Esophagus muscularis mucosa (tissue), 4 donors: ENCODE data around the gene ZSCAN22. TPM values are rescaled to one million over a fixed set of nuclear protein-coding genes. Genes with fewer than 3 reads are reported as not detected.
A peak's percentile ranks its signal among the peaks of the same experiment; 100 is the strongest.

ENCODE experiments used
- DNase-seq: peaks from one replicate; pipeline ENCODE4 v3.0.0-alpha.2; 2017; ENCODE audit errors: extremely low spot score
- H3K27ac ChIP-seq, 4 donors: fragments of 200-600 bp; sonication (generic); replicated peaks in 1 of 4; 1 replicate in 3 of 4; 2 replicates in 1 of 4; pipeline ENCODE4 v1.5.1; 2016 to 2019; ENCODE audit warnings: mild to moderate bottlenecking in 1 of 4
- H3K27me3 ChIP-seq, 4 donors: fragments of 200-600 bp; sonication (generic); one replicate each; pipeline versions ENCODE4 v1.5.1 to v1.6.0; 2016 to 2019
- H3K36me3 ChIP-seq, 4 donors: fragments of 200-600 bp; sonication (generic); one replicate each; pipeline ENCODE4 v1.5.1; 2016 to 2019
- H3K4me1 ChIP-seq, 4 donors: fragments of 200-600 bp; sonication (generic); one replicate each; pipeline ENCODE4 v1.5.1; 2016 to 2019
- H3K4me3 ChIP-seq, 4 donors: fragments of 200-600 bp; sonication (generic); 1 replicate in 2 of 4; 2 replicates in 2 of 4; pipeline ENCODE4 v1.5.1; 2016 to 2019; ENCODE audit warnings: mild to moderate bottlenecking in 4 of 4, moderate library complexity in 1 of 4
- H3K9me3 ChIP-seq, 4 donors: fragments of 200-600 bp; sonication (generic); 1 replicate in 3 of 4; 2 replicates in 1 of 4; pipeline ENCODE4 v1.5.1; 2016 to 2019
- EP300 ChIP-seq: sonication (generic); formaldehyde crosslinking; IDR thresholded peaks from one replicate; pipeline ENCODE4 v1.6.1; 2017; ENCODE audit warnings: antibody characterized with exemption
- POLR2A ChIP-seq: fragments of 450-650 bp; IDR thresholded peaks from one replicate; pipeline ENCODE4 v1.6.1; 2017; ENCODE audit warnings: antibody characterized with exemption, moderate library complexity, mild to moderate bottlenecking, low read depth
- POLR2AphosphoS5 ChIP-seq, 2 donors: sonication (generic); formaldehyde crosslinking; IDR thresholded peaks; one replicate each; pipeline ENCODE4 v1.6.1; 2017; ENCODE audit warnings: antibody characterized with exemption in 2 of 2
- WGBS: methylation state at CpG from one replicate; pipeline ENCODE4 v1.1.5; 2018; 5-methylcytosine and 5-hydroxymethylcytosine counted together
- intact Hi-C: fragments of 100-400 bp; cut with DNase I; formaldehyde crosslinking; loops from one replicate; pipeline ENCODE4 v1.15.1; 2023
- total RNA-seq, 4 donors: library from RNA; depleted of rRNA; stranded (reverse); fragments of >200 nt; gene quantifications; one replicate each; pipeline versions ENCODE4 v1.1.0 to v1.2.1, GENCODE V29; 2016
- TF ChIP-seq, protein P1 (sequence below), 3 experiments: fragments of 200-600 bp in 2 of 3; fragments of 450-650 bp in 1 of 3; sonication (generic) in 2 of 3; IDR thresholded peaks; one replicate each; pipeline ENCODE4 v1.5.1; 2017 to 2019; ENCODE audit warnings: antibody characterized with exemption in 3 of 3, mild to moderate bottlenecking in 2 of 3, moderate library complexity in 1 of 3

Gene ZSCAN22
- total RNA-seq, 4 donors from 2014 or later = 2.9 to 4.9 (median 3.6) TPM

DNA sequence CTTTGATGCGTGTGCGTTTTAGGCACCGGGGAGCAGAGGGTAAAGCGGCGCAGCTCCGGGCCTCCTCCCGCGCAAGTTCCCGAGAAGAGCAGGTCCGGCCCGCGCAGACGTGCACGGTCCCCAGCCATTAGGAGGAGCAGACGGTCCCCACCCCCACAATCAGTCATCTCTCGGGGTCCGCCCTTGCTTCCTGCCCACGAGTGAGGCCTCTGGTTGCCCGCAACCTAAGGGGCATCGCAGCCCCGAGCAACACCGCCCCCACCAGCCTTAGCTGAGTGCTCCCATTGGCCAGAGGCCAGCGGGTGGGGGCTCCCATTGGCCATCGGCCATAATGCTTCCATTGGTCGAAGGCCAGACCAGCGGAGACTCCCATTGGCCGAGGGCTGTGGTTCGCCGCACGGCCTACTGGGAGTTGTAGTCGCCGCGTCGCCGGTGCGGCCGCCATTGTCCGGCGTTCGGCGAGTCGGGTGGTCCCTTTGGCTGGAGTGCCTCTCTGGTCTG, 48.2 kb upstream of the ZSCAN22 start, which contains the start of gene ZNF8:
Gene ZNF8, plus strand, starts transcription at position 415 of the 501 bp plus-strand sequence. CDS start 127 bp downstream, outside the sequence.
- peak; percentile 99 for DNase-seq
- no peaks in the 10 kb centered on the region for H3K27me3 ChIP-seq
- 0% methylated on average over 11 of the region's 42 CpGs for WGBS
- TF ChIP-seq, protein P1, sequence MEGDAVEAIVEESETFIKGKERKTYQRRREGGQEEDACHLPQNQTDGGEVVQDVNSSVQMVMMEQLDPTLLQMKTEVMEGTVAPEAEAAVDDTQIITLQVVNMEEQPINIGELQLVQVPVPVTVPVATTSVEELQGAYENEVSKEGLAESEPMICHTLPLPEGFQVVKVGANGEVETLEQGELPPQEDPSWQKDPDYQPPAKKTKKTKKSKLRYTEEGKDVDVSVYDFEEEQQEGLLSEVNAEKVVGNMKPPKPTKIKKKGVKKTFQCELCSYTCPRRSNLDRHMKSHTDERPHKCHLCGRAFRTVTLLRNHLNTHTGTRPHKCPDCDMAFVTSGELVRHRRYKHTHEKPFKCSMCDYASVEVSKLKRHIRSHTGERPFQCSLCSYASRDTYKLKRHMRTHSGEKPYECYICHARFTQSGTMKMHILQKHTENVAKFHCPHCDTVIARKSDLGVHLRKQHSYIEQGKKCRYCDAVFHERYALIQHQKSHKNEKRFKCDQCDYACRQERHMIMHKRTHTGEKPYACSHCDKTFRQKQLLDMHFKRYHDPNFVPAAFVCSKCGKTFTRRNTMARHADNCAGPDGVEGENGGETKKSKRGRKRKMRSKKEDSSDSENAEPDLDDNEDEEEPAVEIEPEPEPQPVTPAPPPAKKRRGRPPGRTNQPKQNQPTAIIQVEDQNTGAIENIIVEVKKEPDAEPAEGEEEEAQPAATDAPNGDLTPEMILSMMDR (IDR thresholded peaks at IDR 0.05) = peak in 1 of 3 experiments; percentile 35
- TF ChIP-seq EP300 (no peak), POLR2AphosphoS5 (IDR thresholded peaks at IDR 0.05) (peak; percentile 92), POLR2A (no peak)
- H3K27ac ChIP-seq = peak within 1 kb of the TSS; percentile 86 to 94 (median 90)
- peak within 1 kb of the TSS; percentile 78 to 90 (median 84) for H3K4me3 ChIP-seq
- H3K4me1 ChIP-seq = peaks cover 15 to 35% (median 28%) of the 10 kb centered on the region in 4 donors
- peaks cover 0 to 38% (median 18%) of the 10 kb centered on the region in 4 donors for H3K36me3 ChIP-seq
- intact Hi-C loops = loop anchor here (10.0 kb wide), 1 partner anchor 94 kb away; the partner anchor contains the start of gene ZNF274
- peaks cover 0 to 34% (median 25%) of the 10 kb centered on the region in 4 donors for H3K9me3 ChIP-seq

DNA sequence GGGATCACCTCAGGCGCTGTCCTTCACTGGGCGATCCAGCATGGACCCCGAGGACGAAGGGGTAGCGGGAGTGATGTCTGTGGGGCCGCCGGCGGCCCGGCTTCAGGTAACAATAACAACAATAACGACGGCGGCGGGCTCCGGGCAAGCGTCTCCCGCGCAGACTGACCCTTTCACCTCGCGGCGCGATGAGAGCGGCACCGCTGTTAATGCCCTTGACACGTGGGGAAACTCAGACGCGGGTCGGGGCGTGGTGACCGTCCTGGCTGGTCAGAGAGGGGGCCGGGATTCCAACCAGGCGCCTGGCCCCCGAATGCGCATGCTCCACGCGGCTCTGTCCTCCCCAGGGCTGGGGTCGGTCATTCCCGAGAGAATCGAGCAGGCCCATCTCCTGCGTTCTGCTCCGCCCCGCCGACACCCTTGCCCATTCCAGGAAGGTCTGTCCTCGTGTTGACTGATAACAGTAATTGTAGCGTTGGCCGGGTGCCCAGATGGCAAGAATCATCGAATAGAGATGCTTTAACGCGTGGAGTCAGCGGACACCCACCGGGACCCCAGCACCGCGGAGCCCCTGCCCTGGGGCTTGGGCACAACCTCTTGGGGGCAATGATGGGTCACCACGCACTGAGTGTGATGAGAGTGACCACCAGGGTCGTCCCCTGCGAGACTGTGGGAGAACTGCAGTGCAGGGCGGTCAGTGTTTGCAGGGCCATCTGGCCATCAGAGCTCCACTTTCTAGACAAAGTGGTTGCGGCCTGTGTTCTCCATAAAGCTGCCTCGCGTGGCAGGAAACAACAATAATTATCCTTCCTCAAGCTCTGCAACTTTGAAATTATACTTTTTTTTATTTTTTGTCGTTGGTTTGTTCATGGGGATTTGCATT, 47.5 kb upstream of the ZSCAN22 start:
- 4% methylated on average over 29 of the region's 60 CpGs for WGBS
- peak overlapping the region; percentile 86 to 94 (median 90) for H3K27ac ChIP-seq
- peak overlapping the region; percentile 78 to 90 (median 84) for H3K4me3 ChIP-seq
- H3K36me3 ChIP-seq = peaks cover 0 to 33% (median 17%) of the 10 kb centered on the region in 4 donors
- TF ChIP-seq POLR2AphosphoS5 (IDR thresholded peaks at IDR 0.05) (no peak), EP300 (no peak), POLR2A (no peak)
- TF ChIP-seq, protein P1 (IDR thresholded peaks at IDR 0.05) = no peak
- no peaks in the 10 kb centered on the region for H3K27me3 ChIP-seq
- intact Hi-C loops = loop anchor here (10.0 kb wide), 1 partner anchor 94 kb away; the partner anchor contains the start of gene ZNF274
- H3K4me1 ChIP-seq = peaks cover 15 to 35% (median 28%) of the 10 kb centered on the region in 4 donors
- DNase-seq = peak; percentile 92
- H3K9me3 ChIP-seq = peaks cover 0 to 27% (median 19%) of the 10 kb centered on the region in 4 donors

DNA sequence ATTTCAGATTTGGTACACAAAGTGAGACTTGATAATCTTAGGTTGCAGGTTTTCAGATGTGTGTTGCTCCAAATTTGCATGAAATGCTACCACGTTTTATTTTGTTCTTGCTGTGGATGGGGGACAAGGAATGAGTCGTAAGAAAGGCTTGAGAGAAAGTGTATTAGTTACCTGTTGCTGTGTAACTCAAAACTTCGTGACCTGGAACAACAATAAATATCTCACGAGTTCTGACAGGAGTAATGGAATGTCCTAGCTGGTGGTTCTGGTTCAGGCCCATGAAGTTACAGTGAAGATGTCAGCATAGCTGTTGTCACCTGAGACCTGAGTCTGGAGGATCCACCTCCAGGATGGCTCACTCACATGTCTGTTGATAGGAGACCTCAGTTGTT, 46.9 kb upstream of the ZSCAN22 start:
- 70% methylated on average over 4 of the region's 4 CpGs for WGBS
- Histone ChIP-seq H3K9me3 (peaks cover 0 to 21% (median 13%) of the 10 kb centered on the region in 4 donors), H3K27me3 (no peaks in the 10 kb centered on the region), H3K27ac (peak overlapping the region in 2 of 4 donors; percentile 86 to 94), H3K4me3 (peak overlapping the region; percentile 78 to 90 (median 84)), H3K36me3 (peaks cover under 1 to 33% (median 19%) of the 10 kb centered on the region in 4 donors), H3K4me1 (peaks cover 15 to 35% (median 28%) of the 10 kb centered on the region in 4 donors)
- TF ChIP-seq POLR2AphosphoS5 (IDR thresholded peaks at IDR 0.05) = no peak
- no peak for TF ChIP-seq EP300
- TF ChIP-seq, protein P1 (IDR thresholded peaks at IDR 0.05) = no peak
- TF ChIP-seq POLR2A = no peak
- intact Hi-C loops = loop anchor here (10.0 kb wide), 1 partner anchor 95 kb away; the partner anchor contains the start of gene ZNF274
- DNase-seq = no peak

DNA sequence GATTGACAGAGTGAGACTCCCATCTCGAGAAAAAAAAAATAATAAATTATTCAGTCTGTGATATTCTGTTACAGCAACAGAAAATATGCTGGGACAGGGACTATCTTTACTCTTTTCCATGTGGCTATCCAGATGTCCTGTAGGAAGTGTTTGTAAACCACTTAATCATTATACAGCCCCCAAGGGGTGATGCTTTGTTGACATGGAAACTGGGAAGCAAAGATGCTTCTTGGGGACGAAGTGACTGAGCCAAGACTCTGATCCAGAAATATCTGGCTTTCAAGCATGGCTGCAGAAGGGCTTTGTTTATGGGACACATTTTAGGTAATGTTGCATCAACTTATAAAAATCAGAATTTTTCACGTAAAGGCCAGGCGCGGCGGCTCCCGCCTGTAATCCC, 42.6 kb upstream of the ZSCAN22 start:
- WGBS = 87% methylated on average over 7 of the region's 7 CpGs
- intact Hi-C loops = no loop called here
- H3K36me3 ChIP-seq = peaks cover 43 to 60% (median 54%) of the 10 kb centered on the region in 4 donors
- no peak overlapping the region for H3K4me3 ChIP-seq
- H3K4me1 ChIP-seq = peaks cover 14 to 26% (median 18%) of the 10 kb centered on the region in 4 donors
- no peak for DNase-seq
- H3K27ac ChIP-seq = no peak overlapping the region
- TF ChIP-seq EP300 (no peak), POLR2A (no peak), POLR2AphosphoS5 (IDR thresholded peaks at IDR 0.05) (no peak)
- TF ChIP-seq, protein P1 (IDR thresholded peaks at IDR 0.05) = no peak
- no peaks in the 10 kb centered on the region for H3K27me3 ChIP-seq
- peaks cover 0 to 5% (median 0%) of the 10 kb centered on the region in 4 donors for H3K9me3 ChIP-seq
